Esophagus (tissue), 2 donors: ENCODE measurements around the gene DYRK2. TPM values are rescaled to one million over a fixed set of nuclear protein-coding genes. Genes with fewer than 3 reads are reported as not detected.
A peak's percentile ranks its signal among the peaks of the same experiment; 100 is the strongest.

Source experiments
- H3K27ac ChIP-seq, 2 donors: one replicate each; pipeline ENCODE4 v1.5.1; 2013; ENCODE audit warnings: low read depth in 2 of 2, mild to moderate bottlenecking in 2 of 2, inconsistent platforms in 1 of 2, low read length in 1 of 2, moderate library complexity in 1 of 2
- H3K27me3 ChIP-seq, 2 donors: one replicate each; pipeline ENCODE4 v1.6.1; 2013; ENCODE audit warnings: low read length in 2 of 2, control low read depth in 1 of 2, mild to moderate bottlenecking in 1 of 2; ENCODE audit not compliant: insufficient read depth in 2 of 2, control insufficient read depth in 1 of 2
- H3K36me3 ChIP-seq, 2 donors: one replicate each; pipeline ENCODE4 v1.6.1; 2013; ENCODE audit warnings: low read length in 1 of 2; ENCODE audit not compliant: control insufficient read depth in 2 of 2, insufficient read depth in 2 of 2
- H3K4me1 ChIP-seq, 2 donors: one replicate each; pipeline ENCODE4 v1.6.1; 2013; ENCODE audit warnings: low read length in 1 of 2; ENCODE audit not compliant: control insufficient read depth in 2 of 2, insufficient read depth in 2 of 2
- H3K4me3 ChIP-seq, 2 donors: one replicate each; pipeline ENCODE4 v1.5.1; 2013; ENCODE audit warnings: low read length in 2 of 2, mild to moderate bottlenecking in 2 of 2, low read depth in 1 of 2, moderate library complexity in 1 of 2
- H3K9me3 ChIP-seq, 2 donors: one replicate each; pipeline ENCODE4 v1.6.1; 2013; ENCODE audit warnings: mild to moderate bottlenecking in 2 of 2, low read depth in 1 of 2, low read length in 1 of 2, moderate library complexity in 1 of 2; ENCODE audit not compliant: control insufficient read depth in 2 of 2, insufficient read depth in 1 of 2
- WGBS, 2 donors: extraction: QIAGEN DNeasy Blood & Tissue Kit; methylation state at CpG; one replicate each; pipeline ENCODE4 v1.1.7; 2013; 5-methylcytosine and 5-hydroxymethylcytosine counted together
- polyA plus RNA-seq, 2 donors: library from polyadenylated mRNA; stranded (reverse); fragments of 200-250 nt; gene quantifications; one replicate each; pipeline ENCODE4 v1.2.3, GENCODE V29; 2013
- donor health status: healthy with polysubstance abuse.
- donor health status: Bipolar disorder and iron deficiency.

Gene DYRK2
- polyA plus RNA-seq, 2 donors = 3.2 to 6.2 TPM

GRCh38 chr12:67640863-67641262 is 7.7 kb upstream of the DYRK2 start:
- WGBS, 2 donors = 85 to 87% methylated on average over 2 of the region's 2 CpGs
- no peak overlapping the region for H3K27ac ChIP-seq

GRCh38 chr12:67645126-67645525 is 3.4 kb upstream of the DYRK2 start:
- WGBS, 2 donors = 67 to 84% methylated on average over 7 of the region's 7 CpGs
- Histone ChIP-seq H3K27me3 (no peaks in the 10 kb centered on the region), H3K4me1 (no peaks in the 10 kb centered on the region), H3K27ac (peak overlapping the region in 1 of 2 donors; percentile 37), H3K36me3 (no peaks in the 10 kb centered on the region), H3K4me3 (no peak overlapping the region), H3K9me3 (no peaks in the 10 kb centered on the region)

More at GRCh38 chr12:67640863-67641262, 7.7 kb upstream of the DYRK2 start:
- no peaks in the 10 kb centered on the region for H3K27me3 ChIP-seq
- H3K4me1 ChIP-seq = no peaks in the 10 kb centered on the region
- H3K36me3 ChIP-seq = no peaks in the 10 kb centered on the region
- H3K9me3 ChIP-seq = no peaks in the 10 kb centered on the region
- H3K4me3 ChIP-seq = no peak overlapping the region

GRCh38 chr12:67645601-67646000 is 2.9 kb upstream of the DYRK2 start:
- Histone ChIP-seq H3K9me3 (no peaks in the 10 kb centered on the region), H3K36me3 (no peaks in the 10 kb centered on the region), H3K4me3 (no peak overlapping the region), H3K27me3 (no peaks in the 10 kb centered on the region), H3K27ac (peak overlapping the region in 1 of 2 donors; percentile 37), H3K4me1 (peaks cover 0 to 2% of the 10 kb centered on the region in 2 donors)

- Histone ChIP-seq H3K4me1 (peaks cover 0 to 3% of the 10 kb centered on the region in 2 donors), H3K27me3 (no peaks in the 10 kb centered on the region), H3K9me3 (no peaks in the 10 kb centered on the region), H3K4me3 (no peak overlapping the region), H3K36me3 (no peaks in the 10 kb centered on the region), H3K27ac (no peak overlapping the region)
- 77 to 84% methylated on average over 4 of the region's 4 CpGs for whole genome bisulfite sequencing, 2 donors
These were observed 1.8 kb upstream of the DYRK2 start for GRCh38 chr12:67646775-67647174.

GRCh38 chr12:67647181-67647798 is 1.3 kb upstream of the DYRK2 start:
- H3K9me3 ChIP-seq = no peaks in the 10 kb centered on the region
- peaks cover 0 to 3% of the 10 kb centered on the region in 2 donors for H3K4me1 ChIP-seq
- peak overlapping the region in 1 of 2 donors; percentile 93 for H3K4me3 ChIP-seq
- H3K36me3 ChIP-seq = no peaks in the 10 kb centered on the region
- 28 to 30% methylated on average over 21 of the region's 21 CpGs for WGBS, 2 donors
- peak overlapping the region; percentile 87 to 93 for H3K27ac ChIP-seq
- no peaks in the 10 kb centered on the region for H3K27me3 ChIP-seq

- no peaks in the 10 kb centered on the region for H3K27me3 ChIP-seq
- peaks cover 0 to 3% of the 10 kb centered on the region in 2 donors for H3K4me1 ChIP-seq
- WGBS, 2 donors = 1% methylated on average over 40 to 41 of the region's 41 CpGs
- peak overlapping the region; percentile 87 to 93 for H3K27ac ChIP-seq
- peak overlapping the region; percentile 63 to 93 for H3K4me3 ChIP-seq
- H3K9me3 ChIP-seq = no peaks in the 10 kb centered on the region
- no peaks in the 10 kb centered on the region for H3K36me3 ChIP-seq
These were observed 585 bp upstream of the DYRK2 start for GRCh38 chr12:67647799-67648520.

GRCh38 chr12:67649261-67649569 is 670 bp downstream of the DYRK2 start:
- peaks cover 0 to 3% of the 10 kb centered on the region in 2 donors for H3K4me1 ChIP-seq
- H3K4me3 ChIP-seq = peak overlapping the region; percentile 93 to 99
- no peaks in the 10 kb centered on the region for H3K27me3 ChIP-seq
- H3K36me3 ChIP-seq = no peaks in the 10 kb centered on the region
- peak overlapping the region; percentile 93 to 96 for H3K27ac ChIP-seq
- no peaks in the 10 kb centered on the region for H3K9me3 ChIP-seq
- WGBS, 2 donors = 0% methylated on average over 19 to 41 of the region's 41 CpGs

- 1% methylated on average over 55 to 65 of the region's 65 CpGs for WGBS, 2 donors
- Histone ChIP-seq H3K36me3 (no peaks in the 10 kb centered on the region), H3K27me3 (no peaks in the 10 kb centered on the region), H3K4me1 (peaks cover 0 to 3% of the 10 kb centered on the region in 2 donors), H3K9me3 (no peaks in the 10 kb centered on the region), H3K27ac (peak overlapping the region; percentile 93 to 96), H3K4me3 (peak overlapping the region; percentile 93 to 99)
These were observed 1.2 kb downstream of the DYRK2 start for GRCh38 chr12:67649570-67650387.

GRCh38 chr12:67650388-67651131 is 2.0 kb downstream of the DYRK2 start:
- Histone ChIP-seq H3K4me3 (peak overlapping the region; percentile 93 to 99), H3K36me3 (no peaks in the 10 kb centered on the region), H3K4me1 (peaks cover 0 to 3% of the 10 kb centered on the region in 2 donors), H3K27me3 (no peaks in the 10 kb centered on the region), H3K9me3 (no peaks in the 10 kb centered on the region), H3K27ac (peak overlapping the region; percentile 84 to 93)
- 16 to 19% methylated on average over 11 of the region's 11 CpGs for WGBS, 2 donors
